ENCODE results near the gene LGALS7. TPM values are rescaled to one million over a fixed set of nuclear protein-coding genes. Genes with fewer than 3 reads are reported as not detected.
"Not testable (repeated sequence)": the region's sequence is repeated elsewhere in the genome, so short reads cannot be mapped to it uniquely, and the experiment has no call there.

The LGALS7 gene
- total RNA-seq, 4 donors from 2014 or later = not detected

DNA sequence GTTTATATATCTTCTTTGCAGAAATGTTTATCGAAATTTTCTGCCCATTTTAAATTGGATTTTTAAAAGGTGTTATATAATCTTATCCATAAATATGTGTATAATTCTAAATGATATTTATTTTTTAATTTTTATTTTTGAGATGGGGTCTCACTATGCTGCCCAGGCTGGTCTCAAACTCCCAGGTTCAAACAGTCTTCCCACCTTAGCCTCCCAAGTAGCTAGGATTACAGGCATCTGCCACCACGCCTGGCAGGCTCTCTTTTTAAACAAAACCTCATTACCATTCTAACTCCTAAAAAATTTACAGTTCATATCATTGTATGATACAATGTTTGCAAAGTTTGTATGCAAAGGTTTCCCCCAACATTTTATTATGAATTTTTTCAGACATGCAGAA lies 22.8 kb upstream of the LGALS7 start:
- TF ChIP-seq, protein P1, sequence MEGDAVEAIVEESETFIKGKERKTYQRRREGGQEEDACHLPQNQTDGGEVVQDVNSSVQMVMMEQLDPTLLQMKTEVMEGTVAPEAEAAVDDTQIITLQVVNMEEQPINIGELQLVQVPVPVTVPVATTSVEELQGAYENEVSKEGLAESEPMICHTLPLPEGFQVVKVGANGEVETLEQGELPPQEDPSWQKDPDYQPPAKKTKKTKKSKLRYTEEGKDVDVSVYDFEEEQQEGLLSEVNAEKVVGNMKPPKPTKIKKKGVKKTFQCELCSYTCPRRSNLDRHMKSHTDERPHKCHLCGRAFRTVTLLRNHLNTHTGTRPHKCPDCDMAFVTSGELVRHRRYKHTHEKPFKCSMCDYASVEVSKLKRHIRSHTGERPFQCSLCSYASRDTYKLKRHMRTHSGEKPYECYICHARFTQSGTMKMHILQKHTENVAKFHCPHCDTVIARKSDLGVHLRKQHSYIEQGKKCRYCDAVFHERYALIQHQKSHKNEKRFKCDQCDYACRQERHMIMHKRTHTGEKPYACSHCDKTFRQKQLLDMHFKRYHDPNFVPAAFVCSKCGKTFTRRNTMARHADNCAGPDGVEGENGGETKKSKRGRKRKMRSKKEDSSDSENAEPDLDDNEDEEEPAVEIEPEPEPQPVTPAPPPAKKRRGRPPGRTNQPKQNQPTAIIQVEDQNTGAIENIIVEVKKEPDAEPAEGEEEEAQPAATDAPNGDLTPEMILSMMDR (IDR thresholded peaks at IDR 0.05) = no peak
- TF ChIP-seq POLR2A (IDR thresholded peaks at IDR 0.05) = no peak
- H3K27ac ChIP-seq = no peak overlapping the region
- H3K4me3 ChIP-seq (replicated peaks in 1 of 3) = no peak overlapping the region
- intact Hi-C loops (cut with DNase I) = no loop called here
- H3K27me3 ChIP-seq = no peaks in the 10 kb centered on the region
- DNase-seq = no peak
- H3K4me1 ChIP-seq = peaks cover 0 to 13% of the 10 kb centered on the region in 2 donors
- WGBS, 2 donors = 45 to 46% methylated on average over 2 of the region's 2 CpGs
- no peaks in the 10 kb centered on the region for H3K9me3 ChIP-seq
- no peaks in the 10 kb centered on the region for H3K36me3 ChIP-seq

DNA sequence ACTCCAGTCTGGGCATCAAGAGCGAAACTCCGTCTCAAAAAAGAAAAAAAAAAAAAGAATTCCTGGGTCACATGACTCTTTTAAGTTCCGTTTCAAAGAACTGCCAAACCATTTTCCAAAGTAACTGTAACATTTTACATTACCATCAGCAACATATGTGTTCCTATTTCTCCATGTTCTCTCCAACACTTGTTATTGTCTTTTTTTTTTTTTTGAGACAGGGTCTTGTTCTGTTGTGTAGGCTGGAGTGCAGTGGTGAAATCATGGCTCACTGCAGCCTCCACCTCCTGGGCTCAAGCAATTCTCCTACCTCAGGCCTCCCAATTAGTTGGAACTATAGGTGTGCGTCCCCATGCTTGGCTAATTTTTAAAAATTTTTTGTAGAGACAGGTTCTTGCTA lies 22.2 kb upstream of the LGALS7 start:
- no peak for DNase-seq
- no peak overlapping the region for H3K4me3 ChIP-seq (replicated peaks in 1 of 3)
- no peak for TF ChIP-seq POLR2A (IDR thresholded peaks at IDR 0.05)
- TF ChIP-seq, protein P1 (IDR thresholded peaks at IDR 0.05) = no peak
- WGBS, 2 donors = 88 to 92% methylated on average over 4 of the region's 4 CpGs
- H3K36me3 ChIP-seq = no peaks in the 10 kb centered on the region
- intact Hi-C loops (cut with DNase I) = no loop called here
- H3K27me3 ChIP-seq = no peaks in the 10 kb centered on the region
- no peaks in the 10 kb centered on the region for H3K9me3 ChIP-seq
- no peak overlapping the region for H3K27ac ChIP-seq
- peaks cover 0 to 13% of the 10 kb centered on the region in 2 donors for H3K4me1 ChIP-seq

DNA sequence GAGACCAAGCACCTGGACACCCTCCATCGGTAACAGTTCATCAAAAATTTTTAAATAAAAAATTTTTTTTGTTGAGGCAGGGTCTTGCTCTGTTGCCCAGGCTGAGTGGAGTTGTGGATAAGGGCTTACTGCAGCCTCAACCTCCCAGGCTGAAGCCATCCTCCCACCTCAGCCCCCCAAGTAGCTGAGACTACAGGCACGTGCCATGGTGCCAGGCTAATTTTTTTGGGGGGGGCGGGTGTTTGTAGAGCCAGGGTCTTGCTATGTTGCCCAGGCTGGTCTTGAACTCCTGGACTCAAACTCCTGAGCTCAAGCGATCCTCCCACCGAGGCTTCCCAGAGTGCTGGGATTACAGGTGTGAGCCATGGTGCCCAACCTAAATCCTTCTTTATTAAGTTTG lies 20.4 kb upstream of the LGALS7 start:
- H3K27ac ChIP-seq = no peak overlapping the region
- H3K4me1 ChIP-seq = peaks cover 0 to 13% of the 10 kb centered on the region in 2 donors
- H3K27me3 ChIP-seq = no peaks in the 10 kb centered on the region
- DNase-seq = no peak
- H3K4me3 ChIP-seq (replicated peaks in 1 of 3) = no peak overlapping the region
- WGBS, 2 donors = 92 to 95% methylated on average over 5 of the region's 5 CpGs
- H3K9me3 ChIP-seq = no peaks in the 10 kb centered on the region
- TF ChIP-seq, protein P1 (IDR thresholded peaks at IDR 0.05) = no peak
- TF ChIP-seq POLR2A (IDR thresholded peaks at IDR 0.05) = no peak
- H3K36me3 ChIP-seq = no peaks in the 10 kb centered on the region
- intact Hi-C loops (cut with DNase I) = no loop called here

DNA sequence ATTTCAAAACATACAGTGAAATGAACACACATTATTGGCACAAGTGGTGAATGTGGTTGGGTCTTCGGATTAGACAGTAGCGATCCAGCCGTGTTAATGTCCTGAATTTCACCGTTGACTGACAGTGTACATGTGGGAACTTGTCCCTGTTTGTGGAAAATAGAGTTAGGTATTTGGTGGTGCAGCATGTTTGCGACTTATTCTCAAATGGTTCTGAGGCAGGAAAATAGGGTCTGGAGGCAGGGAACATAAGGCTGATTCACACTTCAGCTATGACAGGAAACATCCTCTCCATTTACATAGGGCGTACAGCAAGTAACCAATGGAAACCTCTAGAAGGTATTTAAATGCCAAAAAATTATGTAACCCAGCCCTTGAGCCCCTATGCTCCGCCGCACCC lies 19.9 kb upstream of the LGALS7 start:
- H3K27ac ChIP-seq = no peak overlapping the region
- intact Hi-C loops (cut with DNase I) = no loop called here
- no peak for DNase-seq

DNA sequence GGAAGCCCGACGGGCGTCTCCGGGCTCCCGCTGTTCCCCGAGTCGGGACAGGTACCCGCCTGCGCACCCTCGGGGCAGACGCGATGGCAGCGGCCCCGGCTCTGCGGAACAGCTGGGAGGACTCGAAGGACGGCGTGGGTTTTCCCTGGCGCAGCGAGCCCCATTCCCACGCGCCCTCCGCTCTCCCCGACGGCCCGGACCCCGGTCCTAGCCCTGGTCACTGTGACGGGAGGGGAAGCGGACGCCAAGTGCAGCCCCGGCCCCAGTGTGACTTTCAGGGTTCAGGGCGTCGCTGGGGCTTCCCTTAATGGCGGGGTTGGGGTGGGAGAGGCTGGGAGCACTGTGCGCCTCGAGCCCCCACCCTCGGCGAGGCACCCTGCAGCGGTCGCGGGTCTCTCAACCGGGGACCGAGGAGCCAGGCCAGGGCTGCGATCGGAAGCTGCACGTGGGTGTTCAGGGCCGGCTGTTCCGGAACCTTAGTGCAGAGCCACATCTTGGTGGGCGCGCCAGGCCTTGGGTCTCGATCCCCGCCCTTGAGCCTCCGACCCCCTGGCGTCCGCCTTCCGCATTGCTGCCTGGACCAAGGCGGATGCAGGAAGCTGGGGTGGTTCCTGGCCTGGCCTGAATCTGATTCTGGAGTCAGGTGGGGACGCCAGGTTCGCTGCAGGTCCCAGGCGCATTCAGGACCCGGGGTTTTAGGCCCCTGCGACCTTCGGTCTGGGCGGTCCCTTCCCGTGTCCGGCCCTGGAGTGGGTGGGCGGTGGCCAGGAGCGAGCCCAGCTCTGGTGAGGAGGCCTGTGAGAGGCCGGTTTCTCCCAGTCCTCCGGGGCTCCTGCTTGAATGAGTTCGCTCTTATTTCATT lies 19.2 kb upstream of the LGALS7 start:
- no peak overlapping the region for H3K27ac ChIP-seq
- H3K9me3 ChIP-seq = no peaks in the 10 kb centered on the region
- no peak for DNase-seq
- intact Hi-C loops (cut with DNase I) = no loop called here
- no peaks in the 10 kb centered on the region for H3K36me3 ChIP-seq
- WGBS, 2 donors = 27 to 61% methylated on average over 3 to 28 of the region's 71 CpGs
- TF ChIP-seq, protein P1 (IDR thresholded peaks at IDR 0.05) = peak in 2 of 6 experiments; percentile 20 to 22
- no peak for TF ChIP-seq POLR2A (IDR thresholded peaks at IDR 0.05)
- peak overlapping the region in 1 of 3 donors; percentile 14 for H3K4me3 ChIP-seq (replicated peaks in 1 of 3)
- H3K27me3 ChIP-seq = no peaks in the 10 kb centered on the region
- peaks cover 0 to 13% of the 10 kb centered on the region in 2 donors for H3K4me1 ChIP-seq

More for the DNA sequence above, 19.9 kb upstream of the LGALS7 start:
- no peaks in the 10 kb centered on the region for H3K27me3 ChIP-seq
- no peak for TF ChIP-seq POLR2A (IDR thresholded peaks at IDR 0.05)
- TF ChIP-seq, protein P1 (IDR thresholded peaks at IDR 0.05) = no peak
- H3K4me1 ChIP-seq = peaks cover 0 to 13% of the 10 kb centered on the region in 2 donors
- no peaks in the 10 kb centered on the region for H3K9me3 ChIP-seq
- WGBS, 2 donors = 76 to 80% methylated on average over 8 of the region's 8 CpGs
- H3K36me3 ChIP-seq = no peaks in the 10 kb centered on the region
- no peak overlapping the region for H3K4me3 ChIP-seq (replicated peaks in 1 of 3)

DNA sequence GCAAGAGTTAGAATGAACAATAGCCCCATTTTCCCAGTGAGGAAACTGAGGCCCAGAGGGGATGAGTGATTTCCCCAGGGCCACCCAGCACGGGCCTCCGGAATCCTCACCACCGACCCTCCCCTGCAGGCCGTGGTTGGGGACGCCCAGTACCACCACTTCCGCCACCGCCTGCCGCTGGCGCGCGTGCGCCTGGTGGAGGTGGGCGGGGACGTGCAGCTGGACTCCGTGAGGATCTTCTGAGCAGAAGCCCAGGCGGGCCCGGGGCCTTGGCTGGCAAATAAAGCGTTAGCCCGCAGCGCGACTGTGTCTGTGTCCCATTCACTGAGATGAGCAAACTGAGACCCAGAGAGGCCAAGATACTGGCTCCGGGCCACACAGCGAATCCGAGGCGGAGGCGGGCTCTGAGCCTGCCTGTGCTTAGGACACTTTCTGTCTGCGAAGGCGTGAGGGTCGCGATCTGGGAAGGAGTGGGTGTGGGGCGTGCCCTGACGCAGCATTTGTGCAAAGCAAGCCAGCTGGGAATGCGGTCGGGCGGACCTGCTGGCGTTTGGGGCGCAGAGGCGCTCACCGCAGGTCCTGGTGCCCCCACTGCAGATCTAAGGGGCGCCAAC lies 18.2 kb upstream of the LGALS7 start:
- WGBS, 2 donors = no CpG with 5 or more reads among the region's 40 CpGs

More for the DNA sequence above, 18.2 kb upstream of the LGALS7 start:
- H3K27ac ChIP-seq; H3K9me3 ChIP-seq; DNase-seq; H3K27me3 ChIP-seq; intact Hi-C loops (cut with DNase I); H3K36me3 ChIP-seq: not testable (repeated sequence)
- Histone ChIP-seq H3K4me3 (replicated peaks in 1 of 3) (peak overlapping the region in 1 of 3 donors; percentile 14), H3K4me1 (peaks cover 0 to 13% of the 10 kb centered on the region in 2 donors)
